GM12891 (cell line): ENCODE data around the gene HMG20B.

ENCODE experiments used
- POLR2A ChIP-seq: IDR thresholded peaks from 2 replicates; pipeline ENCODE4 v1.6.1; 2011; ENCODE audit warnings: low read depth, low read length, control low read depth
- TAF1 ChIP-seq: IDR thresholded peaks from 2 replicates; pipeline ENCODE4 v1.6.1; 2011; ENCODE audit warnings: low read depth, low read length, control low read depth

- TF ChIP-seq TAF1 (no peak), POLR2A (no peak)
These were observed 48.9 kb downstream of the HMG20B start for GRCh38 chr19:3621689-3622088.
